ENCODE measurements around the gene CD55. TPM values are rescaled to one million over a fixed set of nuclear protein-coding genes. Genes with fewer than 3 reads are reported as not detected.

CD55 gene
- total RNA-seq, 1 experiment from 2014 or later = 75.4 TPM

DNA sequence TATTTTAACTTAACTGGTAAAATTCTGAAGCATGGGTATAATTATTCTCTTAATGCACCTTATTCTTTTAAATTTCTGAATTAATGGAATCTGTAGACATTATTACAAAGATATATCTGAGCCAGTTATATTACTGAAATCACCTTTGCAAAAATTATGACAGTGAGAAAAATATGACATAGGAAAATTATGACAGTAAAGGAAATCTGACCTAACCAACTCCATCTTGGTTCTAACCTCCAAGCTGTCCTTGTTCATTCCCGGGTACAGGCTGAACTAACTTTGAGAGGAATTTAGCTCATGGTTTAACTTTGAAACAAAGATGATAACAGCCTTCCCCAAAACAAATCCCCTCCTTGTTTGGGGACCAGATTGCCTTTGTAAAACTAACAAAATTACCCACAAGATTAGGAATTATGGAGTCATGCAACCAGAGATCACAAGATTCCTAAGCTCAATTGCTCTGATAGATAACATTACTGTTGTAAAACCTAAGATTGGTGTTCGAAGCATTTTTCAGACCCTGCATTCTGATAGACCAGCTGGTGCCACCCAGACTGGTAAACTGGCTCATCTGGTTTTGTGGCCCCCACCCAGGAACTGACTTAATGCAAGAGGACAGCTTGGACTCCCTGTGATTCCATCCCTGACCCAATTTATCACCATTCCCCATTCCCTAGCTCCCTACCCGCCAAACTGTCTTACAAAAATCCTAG, 9.4 kb upstream of the CD55 start:
- DNase-seq (ENCODE audit: low read depth, low spot score) (no peak), ATAC-seq (no peak)
- no peaks in the 10 kb centered on the region for H3K27me3 ChIP-seq (ENCODE audit: insufficient read depth, low read length)
- ChIA-PET RAD21 (ENCODE audit: low non-redundant PET in 1 of 2, low total read pairs in 2 of 2, uncharacterized antibody in 2 of 2, unreplicated experiment in 2 of 2) (no interaction called here), CTCF (no interaction called here), POLR2A (interaction anchor here (2.6 kb wide), 1 partner anchor 9 kb away, joined by 15 read pairs; the partner anchor contains the start of gene CD55)
- intact Hi-C loops (cut with micrococcal nuclease) = no loop called here
- no peaks in the 10 kb centered on the region for H3K79me2 ChIP-seq (ENCODE audit: insufficient read depth, low read length)
- TF ChIP-seq SRF (IDR thresholded peaks at IDR 0.05; ENCODE audit: low read depth) = no peak
- no peak for TF ChIP-seq TCF7L2 (IDR thresholded peaks at IDR 0.05; ENCODE audit: borderline replicate concordance, extremely low read depth, insufficient read depth, insufficient read length)
- TF ChIP-seq, protein P1, sequence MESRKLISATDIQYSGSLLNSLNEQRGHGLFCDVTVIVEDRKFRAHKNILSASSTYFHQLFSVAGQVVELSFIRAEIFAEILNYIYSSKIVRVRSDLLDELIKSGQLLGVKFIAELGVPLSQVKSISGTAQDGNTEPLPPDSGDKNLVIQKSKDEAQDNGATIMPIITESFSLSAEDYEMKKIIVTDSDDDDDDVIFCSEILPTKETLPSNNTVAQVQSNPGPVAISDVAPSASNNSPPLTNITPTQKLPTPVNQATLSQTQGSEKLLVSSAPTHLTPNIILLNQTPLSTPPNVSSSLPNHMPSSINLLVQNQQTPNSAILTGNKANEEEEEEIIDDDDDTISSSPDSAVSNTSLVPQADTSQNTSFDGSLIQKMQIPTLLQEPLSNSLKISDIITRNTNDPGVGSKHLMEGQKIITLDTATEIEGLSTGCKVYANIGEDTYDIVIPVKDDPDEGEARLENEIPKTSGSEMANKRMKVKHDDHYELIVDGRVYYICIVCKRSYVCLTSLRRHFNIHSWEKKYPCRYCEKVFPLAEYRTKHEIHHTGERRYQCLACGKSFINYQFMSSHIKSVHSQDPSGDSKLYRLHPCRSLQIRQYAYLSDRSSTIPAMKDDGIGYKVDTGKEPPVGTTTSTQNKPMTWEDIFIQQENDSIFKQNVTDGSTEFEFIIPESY (IDR thresholded peaks at IDR 0.05; ENCODE audit: extremely low read depth, insufficient replicate concordance, low read length) = no peak
- no peak for TF ChIP-seq POLR2AphosphoS5 (IDR thresholded peaks at IDR 0.05; ENCODE audit: low read depth, low read length)
- no peak for TF ChIP-seq CBX3 (IDR thresholded peaks at IDR 0.05; ENCODE audit: low read depth)
- no peak for TF ChIP-seq EZH2phosphoT487 (IDR thresholded peaks at IDR 0.05; ENCODE audit: borderline replicate concordance)
- TF ChIP-seq ATF3 (IDR thresholded peaks at IDR 0.05) = no peak
- no peak for TF ChIP-seq SP1 (IDR thresholded peaks at IDR 0.05; ENCODE audit: low read depth)
- no peak for TF ChIP-seq YY1 (IDR thresholded peaks at IDR 0.05; ENCODE audit: extremely low read depth, insufficient replicate concordance, low read depth, low read length)
- no peak for TF ChIP-seq CEBPB (IDR thresholded peaks at IDR 0.05; ENCODE audit: low read depth)
- no peak for TF ChIP-seq EGR1 (IDR thresholded peaks at IDR 0.05; ENCODE audit: low read depth)
- TF ChIP-seq REST (IDR thresholded peaks at IDR 0.05; ENCODE audit: low read depth) = no peak
- no peak for TF ChIP-seq CTCF (IDR thresholded peaks at IDR 0.05 in 2 of 3, conservative IDR thresholded peaks at IDR 0.05 in 1 of 3; ENCODE audit: borderline replicate concordance in 1 of 3, insufficient read depth in 1 of 3, low read depth in 2 of 3, low read length in 2 of 3)
- no peak overlapping the region for H3K27ac ChIP-seq (ENCODE audit: low read depth, low read length)
- no peak overlapping the region for H3K4me2 ChIP-seq (ENCODE audit: low read length)
- H3K9ac ChIP-seq (ENCODE audit: low read length) = no peak overlapping the region
- H4K20me1 ChIP-seq (ENCODE audit: insufficient read depth) = no peaks in the 10 kb centered on the region
- peaks cover 23 to 50% of the 10 kb centered on the region in 2 experiments for H3K4me1 ChIP-seq (ENCODE audit: control insufficient read depth in 1 of 2, insufficient read depth in 2 of 2, low read length in 2 of 2)
- no peak overlapping the region for H2AFZ ChIP-seq (ENCODE audit: low read depth, low read length, poor library complexity, severe bottlenecking)
- no peaks in the 10 kb centered on the region for H3K9me2 ChIP-seq (ENCODE audit: insufficient read depth)
- no peaks in the 10 kb centered on the region for H3K9me3 ChIP-seq (ENCODE audit: control insufficient read depth in 1 of 2, insufficient read depth in 1 of 2, low read depth in 1 of 2, low read length in 2 of 2)
- no TSS peak for BruUV-seq (replicated peaks)
- H3K4me3 ChIP-seq (replicated peaks in 1 of 2; ENCODE audit: low read depth in 1 of 2, low read length in 2 of 2) = no peak overlapping the region
- H3K36me3 ChIP-seq (ENCODE audit: control insufficient read depth in 1 of 2, insufficient read depth in 2 of 2, low read length in 2 of 2) = no peaks in the 10 kb centered on the region
